H1 (cell line): ENCODE measurements around the gene UBE2L6. TPM values are rescaled to one million over a fixed set of nuclear protein-coding genes. Genes with fewer than 3 reads are reported as not detected.
"Not testable (repeated sequence)": the region's sequence is repeated elsewhere in the genome, so short reads cannot be mapped to it uniquely, and the experiment has no call there.

Experiments used
- CTCF ChIA-PET: fragments of 300-600 bp; sonication (Branson Sonifier 250); formaldehyde crosslinking; loops from one replicate; lab custom pipeline; 2021; ENCODE audit not compliant: partially characterized antibody; lab: Charles Lee
- POLR2A ChIA-PET: fragments of 300-600 bp; sonication (Branson Sonifier 250); formaldehyde crosslinking; loops from one replicate; lab custom pipeline; 2021; ENCODE audit warnings: inconsistent platforms; ENCODE audit not compliant: partially characterized antibody; lab: Charles Lee
- DNase-seq, 2 experiments: peaks; one replicate each; pipeline versions ENCODE4 v3.0.0 to v3.0.0-alpha.2; 2010 to 2022; ENCODE audit warnings: low spot score in 2 of 2, low read depth in 1 of 2, mixed read lengths in 1 of 2
- FAIRE-seq: peaks from 2 replicates; lab custom pipeline; 2011; peaks lifted over from hg19 to GRCh38; lab: Jason Lieb, UNC
- H2AFZ ChIP-seq: 2 replicates; pipeline ENCODE4 v1.8.1; 2012; ENCODE audit warnings: low read length, inconsistent platforms
- H2AK5ac ChIP-seq: 2 replicates; pipeline ENCODE4 v1.6.1; 2013; ENCODE audit warnings: low read depth, low read length
- H2BK120ac ChIP-seq: replicated peaks from 2 replicates; pipeline ENCODE3; 2013; ENCODE audit warnings: low read depth, low read length, inconsistent platforms
- H2BK12ac ChIP-seq: 2 replicates; pipeline ENCODE4 v1.6.1; 2013; ENCODE audit warnings: low read depth, low read length
- H2BK15ac ChIP-seq: 2 replicates; pipeline ENCODE4 v1.6.1; 2013; ENCODE audit warnings: low read length
- H2BK20ac ChIP-seq: 2 replicates; pipeline ENCODE4 v1.6.1; 2013; ENCODE audit warnings: low read length
- H2BK5ac ChIP-seq: 2 replicates; pipeline ENCODE4 v1.6.1; 2013; ENCODE audit warnings: low read depth, low read length
- H3K14ac ChIP-seq: 2 replicates; pipeline ENCODE4 v1.6.1; 2013; ENCODE audit warnings: inconsistent platforms; ENCODE audit not compliant: insufficient read length
- H3K18ac ChIP-seq: 2 replicates; pipeline ENCODE4 v1.6.1; 2013; ENCODE audit warnings: low read length; ENCODE audit errors: extremely low read depth
- H3K23ac ChIP-seq: 2 replicates; pipeline ENCODE4 v1.6.1; 2013; ENCODE audit warnings: inconsistent platforms; ENCODE audit not compliant: insufficient read length
- H3K23me2 ChIP-seq: 2 replicates; pipeline ENCODE4 v1.6.1; 2013; ENCODE audit warnings: low read depth, low read length
- H3K27ac ChIP-seq: 2 replicates; pipeline ENCODE4 v1.6.1; 2011; ENCODE audit warnings: low read depth, low read length, inconsistent platforms
- H3K27me3 ChIP-seq, 4 experiments: replicated peaks in 1 of 4; 1 replicate in 1 of 4; 2 replicates in 3 of 4; pipeline versions ENCODE4 v1.6.1 to v1.8.1; 2011 to 2013; ENCODE audit warnings: low read length in 3 of 4, mild to moderate bottlenecking in 3 of 4, inconsistent platforms in 2 of 4, mixed read lengths in 2 of 4, moderate library complexity in 1 of 4; ENCODE audit not compliant: control insufficient read depth in 3 of 4, insufficient read depth in 3 of 4; ENCODE audit errors: extremely low read depth in 1 of 4
- H3K36me3 ChIP-seq, 4 experiments: 2 replicates each; pipeline versions ENCODE4 v1.6.1 to v1.8.1; 2011 to 2013; ENCODE audit warnings: mild to moderate bottlenecking in 4 of 4, low read length in 3 of 4, moderate library complexity in 2 of 4, control low read depth in 1 of 4, inconsistent platforms in 1 of 4; ENCODE audit not compliant: insufficient read depth in 4 of 4, control insufficient read depth in 2 of 4
- H3K4ac ChIP-seq: replicated peaks from 2 replicates; pipeline ENCODE3; 2013; ENCODE audit warnings: low read length, low read depth, mixed read lengths, inconsistent platforms; ENCODE audit not compliant: insufficient read length
- H3K4me1 ChIP-seq, 4 experiments: replicated peaks in 1 of 4; 1 replicate in 1 of 4; 2 replicates in 3 of 4; pipeline versions ENCODE4 v1.6.1 to v1.8.1; 2011 to 2013; ENCODE audit warnings: low read length in 3 of 4, inconsistent platforms in 2 of 4, mixed read lengths in 1 of 4; ENCODE audit not compliant: insufficient read depth in 4 of 4, control insufficient read depth in 3 of 4
- H3K4me2 ChIP-seq, 2 experiments: 2 replicates each; pipeline versions ENCODE4 v1.6.1 to v1.8.1; 2011 to 2013; ENCODE audit warnings: low read depth in 2 of 2, low read length in 2 of 2, control low read depth in 1 of 2, inconsistent platforms in 1 of 2, mild to moderate bottlenecking in 1 of 2; ENCODE audit not compliant: insufficient read depth in 1 of 2
- H3K4me3 ChIP-seq, 4 experiments: fragments of 200-600, 300-600 bp in 1 of 4; sonication (generic), shearing (Covaris generic), sonication (Bioruptor Twin) in 1 of 4; 2 replicates each; pipeline versions ENCODE4 v1.5.1 to v1.8.1; 2011 to 2016; ENCODE audit warnings: low read length in 4 of 4, low read depth in 3 of 4, control low read depth in 2 of 4, inconsistent platforms in 2 of 4, mild to moderate bottlenecking in 2 of 4, mixed read lengths in 1 of 4, moderate library complexity in 1 of 4; ENCODE audit not compliant: insufficient read depth in 2 of 4; ENCODE audit errors: extremely low read depth in 1 of 4
- H3K56ac ChIP-seq: replicated peaks from 2 replicates; pipeline ENCODE3; 2013; ENCODE audit warnings: low read depth, mild to moderate bottlenecking, mixed read lengths, low read length, inconsistent platforms; ENCODE audit not compliant: insufficient read length
- H3K79me1 ChIP-seq: 2 replicates; pipeline ENCODE4 v1.6.1; 2013; ENCODE audit warnings: low read depth, low read length, control low read depth
- H3K79me2 ChIP-seq, 2 experiments: 2 replicates each; pipeline versions ENCODE4 v1.6.1 to v1.8.1; 2012 to 2013; ENCODE audit warnings: low read length in 2 of 2, mild to moderate bottlenecking in 2 of 2, inconsistent platforms in 1 of 2; ENCODE audit not compliant: insufficient read depth in 2 of 2, control insufficient read depth in 1 of 2
- H3K9ac ChIP-seq, 4 experiments: replicated peaks in 1 of 4; 1 replicate in 1 of 4; 2 replicates in 3 of 4; pipeline versions ENCODE4 v1.6.1 to v1.8.1; 2011 to 2013; ENCODE audit warnings: low read depth in 3 of 4, low read length in 3 of 4, control low read depth in 2 of 4, mild to moderate bottlenecking in 2 of 4, moderate library complexity in 2 of 4, inconsistent platforms in 1 of 4; ENCODE audit errors: extremely low read depth in 1 of 4
- H3K9me3 ChIP-seq, 2 experiments: 2 replicates each; pipeline versions ENCODE4 v1.6.1 to v1.8.1; 2012 to 2013; ENCODE audit warnings: mild to moderate bottlenecking in 2 of 2, moderate library complexity in 2 of 2, control low read depth in 1 of 2, inconsistent platforms in 1 of 2, low read depth in 1 of 2, low read length in 1 of 2, mixed read lengths in 1 of 2; ENCODE audit not compliant: insufficient read depth in 2 of 2
- H4K20me1 ChIP-seq, 2 experiments: replicated peaks in 1 of 2; 2 replicates each; pipeline versions ENCODE3 to v1.8.1; 2011 to 2013; ENCODE audit warnings: inconsistent platforms in 2 of 2, low read length in 2 of 2, mild to moderate bottlenecking in 1 of 2; ENCODE audit not compliant: insufficient read depth in 2 of 2, control insufficient read depth in 1 of 2
- H4K5ac ChIP-seq: 2 replicates; pipeline ENCODE4 v1.6.1; 2013; ENCODE audit warnings: low read length, low read depth, mixed read lengths, inconsistent platforms; ENCODE audit not compliant: insufficient read length
- H4K8ac ChIP-seq: 2 replicates; pipeline ENCODE4 v1.8.0; 2013; ENCODE audit warnings: mild to moderate bottlenecking, moderate library complexity, low read length, inconsistent platforms; ENCODE audit not compliant: insufficient read depth; ENCODE audit errors: extremely low read depth
- H4K91ac ChIP-seq: replicated peaks from 2 replicates; pipeline ENCODE3; 2013; ENCODE audit warnings: low read length, mixed read lengths, inconsistent platforms; ENCODE audit not compliant: insufficient read length
- WGBS, 2 experiments: shearing (Covaris generic) in 1 of 2; methylation state at CpG; one replicate each; pipeline versions ENCODE4 v1.1.6 to v1.1.7; 2013 to 2015; ENCODE audit warnings: low lambda C conversion rate in 2 of 2, mixed read lengths in 2 of 2, inconsistent platforms in 1 of 2, low coverage in 1 of 2, missing lambda C conversion rate in 1 of 2; ENCODE audit not compliant: insufficient replicate concordance in 2 of 2, insufficient coverage in 1 of 2, insufficient read length in 1 of 2; ENCODE audit errors: extremely low coverage in 1 of 2, missing lambda C conversion rate in 1 of 2; 5-methylcytosine and 5-hydroxymethylcytosine counted together
- polyA plus RNA-seq, 7 experiments: library from polyadenylated mRNA; depleted of rRNA in 3 of 7; stranded (reverse) in 5 of 7; unstranded in 2 of 7; fragments of >200 nt in 5 of 7; fragments of 200-250 nt in 2 of 7; gene quantifications; 1 replicate in 5 of 7; 2 replicates in 1 of 7; 4 replicates in 1 of 7; pipeline versions ENCODE4 v1.2.1 to v1.2.3, GENCODE V29; 2011 to 2013; ENCODE audit warnings: missing spikeins in 2 of 7, mixed read lengths in 2 of 7
- total RNA-seq: library from RNA; stranded (reverse); fragmentation: NEBNext Ultra II Directional; extraction: Animal tissue kit (Norgen Biotek cat#: 25700); gene quantifications from 2 replicates; pipeline ENCODE4 v1.2.1, GENCODE V29; 2021

The UBE2L6 gene
- total and polyA plus RNA-seq, 2 of the 8 experiments (the other 6 are each of a cell fraction or from before 2014, with no cell fraction given): 67.8 to 89.2 TPM

DNA sequence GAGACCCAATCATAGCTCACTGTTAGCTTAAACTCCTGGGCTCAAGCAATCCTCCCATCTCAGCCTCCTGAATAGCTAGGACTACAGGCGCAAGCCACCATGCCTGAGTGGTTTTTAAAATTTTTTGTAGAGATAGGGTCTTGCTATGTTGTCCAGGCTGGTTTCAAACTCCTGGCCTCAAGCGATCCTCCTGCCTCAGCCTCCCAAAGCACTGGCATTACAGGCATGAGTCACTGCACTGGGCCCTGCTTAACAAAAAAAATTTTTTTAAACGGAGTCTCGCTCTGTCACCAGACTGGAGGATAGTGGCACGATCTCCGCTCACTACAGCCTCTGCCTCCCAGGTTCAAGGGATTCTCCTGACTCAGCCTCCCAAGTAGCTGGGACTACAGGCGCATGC is 33.0 kb downstream of the UBE2L6 start:
- FAIRE-seq, H3K4me2 ChIP-seq, H3K9ac ChIP-seq, H4K91ac ChIP-seq, H2BK20ac ChIP-seq, H3K4ac ChIP-seq, H2BK120ac ChIP-seq, H3K79me1 ChIP-seq, H3K9me3 ChIP-seq, H3K4me3 ChIP-seq, H2BK12ac ChIP-seq, H2AK5ac ChIP-seq, H3K56ac ChIP-seq, H2BK15ac ChIP-seq, H3K14ac ChIP-seq, H4K5ac ChIP-seq, H2BK5ac ChIP-seq, H3K18ac ChIP-seq, H2AFZ ChIP-seq, H3K23ac ChIP-seq, H3K36me3 ChIP-seq, H4K8ac ChIP-seq, H3K27ac ChIP-seq, DNase-seq, H3K27me3 ChIP-seq, H4K20me1 ChIP-seq: not testable (repeated sequence)
- ChIA-PET POLR2A (interaction anchor here (0.7 to 3.4 kb wide), 11 partner anchors 9 to 117 kb away, joined by 3 to 13 read pairs (median 3); partner anchors contain the start of gene UBE2L6), CTCF (interaction anchor here (0.9 to 25.4 kb wide), 9 partner anchors 8 to 106 kb away, joined by 3 to 1146 read pairs (median 4); no protein-coding TSS in a partner anchor)
- Histone ChIP-seq H3K79me2 (peaks cover 0 to 11% of the 10 kb centered on the region in 2 experiments; a peak in 2 of 4 replicates), H3K23me2 (peaks cover 14% of the 10 kb centered on the region), H3K4me1 (peaks cover 3 to 15% (median 8%) of the 10 kb centered on the region in 4 experiments; a peak in 6 of 7 replicates)
- 92% methylated on average over 7 of the region's 7 CpGs; no CpG with 5 or more reads in 1 of the 2 experiments for WGBS, 2 experiments
